ENCODE data around the gene SEMA7A.

Gene SEMA7A

GRCh38 chr15:74430510-74430951 is 3.2 kb downstream of the SEMA7A start:
- no peak for DNase-seq (ENCODE audit: low read depth, low spot score)

GRCh38 chr15:74429781-74430400 is 3.9 kb downstream of the SEMA7A start:
- no peak for DNase-seq (ENCODE audit: low read depth, low spot score)

- DNase-seq (ENCODE audit: low read depth, low spot score), result no peak
Measured at GRCh38 chr15:74428970-74429780, 4.6 kb downstream of the SEMA7A start.

- no peak for DNase-seq (ENCODE audit: low read depth, low spot score)
Measured at GRCh38 chr15:74428442-74428787, 5.3 kb downstream of the SEMA7A start.

DNA sequence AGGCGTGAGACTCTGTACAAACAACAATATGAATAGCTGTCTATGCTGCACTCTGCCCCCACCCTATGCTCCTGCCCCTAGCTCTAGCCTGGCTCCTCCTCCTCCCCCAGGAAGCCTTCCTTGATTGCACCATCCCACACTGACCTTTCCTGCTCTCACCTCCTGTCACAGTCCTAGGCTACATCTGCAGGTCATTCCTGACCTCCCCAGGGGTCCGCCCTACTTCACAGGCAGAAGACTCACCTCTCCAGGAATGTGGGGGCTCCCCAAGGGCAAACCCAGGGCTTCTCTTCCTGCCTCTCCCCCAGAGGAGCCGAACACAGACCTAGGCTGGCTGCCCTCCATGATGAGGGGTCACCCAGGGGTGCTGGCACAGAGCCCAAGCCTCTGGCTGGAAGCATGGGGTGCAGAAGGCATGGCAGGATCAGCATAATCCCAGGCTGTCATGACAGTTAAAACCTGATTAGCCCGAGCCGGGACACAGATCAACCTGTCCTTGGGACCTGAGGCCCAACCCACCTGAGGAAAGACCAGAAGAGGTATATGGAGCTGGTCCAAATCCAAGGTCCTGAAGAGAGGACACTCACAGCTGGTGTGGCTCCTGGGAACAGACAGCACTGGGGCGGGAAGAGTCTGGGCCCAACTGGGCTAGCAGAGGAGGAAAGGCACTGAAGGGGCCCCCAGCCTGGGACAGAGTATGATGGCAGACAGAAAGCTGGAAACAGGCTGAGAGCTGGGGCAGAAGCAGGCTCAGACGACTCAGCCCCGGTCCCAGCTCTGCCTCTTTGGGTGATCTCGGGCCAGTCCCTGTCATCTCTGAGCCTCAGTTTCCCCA is 5.9 kb downstream of the SEMA7A start:
- DNase-seq (ENCODE audit: low read depth, low spot score), result no peak

GRCh38 chr15:74426404-74427281 is 7.1 kb downstream of the SEMA7A start:
- no peak for DNase-seq (ENCODE audit: low read depth, low spot score)

DNA sequence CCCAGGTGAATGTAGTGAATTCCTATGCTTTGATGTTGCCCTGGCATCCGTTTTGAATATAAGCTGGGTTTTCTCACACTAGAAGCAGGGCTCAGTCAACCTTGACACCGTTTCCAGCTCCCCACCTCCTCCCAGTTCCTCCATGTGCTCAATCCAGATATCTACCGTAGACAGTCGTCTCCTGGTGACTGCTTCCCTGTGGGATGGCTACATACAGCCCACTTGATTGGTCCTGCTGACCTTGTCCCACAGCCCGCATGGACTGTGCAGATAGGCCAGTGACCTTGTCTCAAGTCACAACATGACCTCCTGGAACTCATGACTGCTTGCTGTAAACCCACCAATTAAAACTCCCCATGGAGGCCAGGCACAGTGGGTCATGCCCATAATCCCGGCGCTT is 8.1 kb downstream of the SEMA7A start:
- no peak for DNase-seq (ENCODE audit: low read depth, low spot score)

DNA sequence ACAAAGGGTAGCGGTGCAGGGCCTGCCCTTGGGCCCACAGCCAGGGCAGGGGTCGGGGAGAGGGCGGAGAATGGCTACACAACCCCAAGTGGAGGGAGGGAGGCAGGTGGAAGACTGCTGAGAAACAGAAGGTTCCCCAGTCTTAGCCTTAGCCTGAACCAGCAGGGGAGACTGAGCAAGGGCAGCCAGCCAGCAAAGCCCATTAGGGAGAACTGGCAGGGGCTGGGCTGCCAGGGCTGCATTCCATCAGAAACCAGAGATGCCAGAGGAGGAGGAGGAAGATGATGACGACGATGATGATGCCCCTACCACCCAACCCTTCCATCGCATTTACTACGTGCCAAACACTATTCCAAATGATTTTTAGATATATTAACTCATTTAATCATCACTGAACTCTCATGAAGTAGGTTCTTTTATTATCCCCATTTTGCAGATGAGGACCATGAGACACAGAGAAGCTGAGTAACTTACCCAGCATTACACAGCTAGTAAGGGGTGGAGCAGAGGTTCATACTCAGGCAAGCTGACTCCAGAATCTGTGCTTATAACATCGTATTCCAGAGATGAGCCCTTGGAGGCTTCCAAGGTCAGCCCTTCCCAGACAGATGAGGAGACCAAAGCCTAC is 8.7 kb downstream of the SEMA7A start:
- no peak for DNase-seq (ENCODE audit: low read depth, low spot score)

DNA sequence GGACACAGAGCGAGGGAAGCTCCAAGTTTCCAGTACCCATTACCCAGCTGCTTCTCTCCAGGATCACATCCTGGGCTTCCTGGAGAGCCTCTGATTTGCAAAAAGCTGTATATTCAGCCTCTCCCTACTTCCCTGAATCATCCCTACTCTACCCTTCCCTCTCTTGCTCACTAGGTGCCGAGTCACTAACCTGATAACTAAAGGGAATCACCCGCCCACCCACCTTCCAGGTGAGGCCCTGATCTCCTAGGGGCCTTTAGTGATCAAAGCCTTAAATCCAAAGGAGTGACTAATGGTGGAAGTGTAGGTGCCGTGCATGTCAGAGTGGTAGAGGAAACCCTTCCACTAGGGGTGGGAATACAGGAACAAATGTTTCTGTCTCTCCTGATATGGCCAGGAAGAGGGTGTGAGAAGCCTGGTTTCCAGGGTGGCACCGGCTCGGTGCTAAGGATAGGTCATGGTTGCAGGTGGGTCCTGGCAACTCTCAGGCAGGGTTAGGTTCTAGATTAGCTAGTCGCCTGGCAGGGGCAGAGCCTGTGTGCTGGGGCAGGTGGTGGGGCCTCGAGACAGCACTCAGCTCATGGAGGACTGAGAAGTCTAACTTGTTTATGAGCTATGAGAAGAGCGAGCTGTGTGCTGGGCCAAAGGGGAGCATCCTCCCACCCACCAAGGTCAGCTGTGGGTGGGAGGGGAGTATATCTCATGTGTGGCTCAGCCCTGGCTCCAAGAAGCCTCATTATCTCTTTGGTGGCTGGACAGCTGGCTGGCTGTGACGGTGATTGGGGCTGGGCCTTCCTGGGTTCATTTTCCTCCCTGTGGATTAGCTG is 10.1 kb downstream of the SEMA7A start:
- DNase-seq (ENCODE audit: low read depth, low spot score), result no peak

- DNase-seq (ENCODE audit: low read depth, low spot score), result no peak
Measured at GRCh38 chr15:74422652-74423430, 10.9 kb downstream of the SEMA7A start.

DNA sequence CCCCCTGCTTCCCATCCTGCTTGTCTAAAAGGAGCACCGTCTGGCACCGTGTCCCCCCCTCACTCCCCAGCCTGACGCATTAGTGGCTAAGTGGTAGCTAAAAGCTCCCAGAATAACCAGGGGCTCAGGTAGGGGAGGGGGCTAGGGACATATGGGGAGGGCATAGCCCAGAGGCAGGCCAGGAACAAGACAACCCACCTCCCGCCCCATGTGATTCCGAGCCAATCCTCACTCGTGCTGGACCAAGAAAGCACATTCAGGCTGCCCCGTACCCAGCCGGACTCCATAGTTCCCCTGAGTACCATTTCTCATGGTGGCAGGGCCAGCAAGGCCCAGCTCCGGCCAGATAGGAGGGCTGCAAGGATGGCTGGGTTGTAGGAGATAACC is 11.5 kb downstream of the SEMA7A start:
- DNase-seq (ENCODE audit: low read depth, low spot score), result no peak

GRCh38 chr15:74421302-74422245 is 12.2 kb downstream of the SEMA7A start:
- no peak for DNase-seq (ENCODE audit: low read depth, low spot score)

GRCh38 chr15:74420193-74420905 is 13.4 kb downstream of the SEMA7A start:
- no peak for DNase-seq (ENCODE audit: low read depth, low spot score)

DNA sequence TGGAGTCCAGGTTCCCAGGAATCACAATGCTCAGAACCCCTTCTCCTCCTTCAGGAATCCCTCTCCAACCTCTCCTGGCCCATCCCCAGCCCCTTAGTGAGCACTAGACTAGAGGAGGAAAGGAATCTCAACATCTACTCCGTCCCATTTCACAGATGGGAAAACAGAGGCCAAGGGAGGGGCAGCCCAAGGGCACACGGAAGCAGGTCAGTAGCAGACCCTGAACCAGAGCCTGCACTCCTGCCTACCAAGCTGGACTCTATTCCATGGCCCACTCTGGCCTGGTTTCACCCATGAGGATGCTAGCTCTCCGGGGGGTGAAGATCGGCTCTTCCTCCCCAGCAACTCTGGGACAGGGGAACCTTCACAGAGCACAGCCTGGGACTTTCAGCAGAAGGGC is 14.3 kb downstream of the SEMA7A start:
- no peak for DNase-seq (ENCODE audit: low read depth, low spot score)

DNA sequence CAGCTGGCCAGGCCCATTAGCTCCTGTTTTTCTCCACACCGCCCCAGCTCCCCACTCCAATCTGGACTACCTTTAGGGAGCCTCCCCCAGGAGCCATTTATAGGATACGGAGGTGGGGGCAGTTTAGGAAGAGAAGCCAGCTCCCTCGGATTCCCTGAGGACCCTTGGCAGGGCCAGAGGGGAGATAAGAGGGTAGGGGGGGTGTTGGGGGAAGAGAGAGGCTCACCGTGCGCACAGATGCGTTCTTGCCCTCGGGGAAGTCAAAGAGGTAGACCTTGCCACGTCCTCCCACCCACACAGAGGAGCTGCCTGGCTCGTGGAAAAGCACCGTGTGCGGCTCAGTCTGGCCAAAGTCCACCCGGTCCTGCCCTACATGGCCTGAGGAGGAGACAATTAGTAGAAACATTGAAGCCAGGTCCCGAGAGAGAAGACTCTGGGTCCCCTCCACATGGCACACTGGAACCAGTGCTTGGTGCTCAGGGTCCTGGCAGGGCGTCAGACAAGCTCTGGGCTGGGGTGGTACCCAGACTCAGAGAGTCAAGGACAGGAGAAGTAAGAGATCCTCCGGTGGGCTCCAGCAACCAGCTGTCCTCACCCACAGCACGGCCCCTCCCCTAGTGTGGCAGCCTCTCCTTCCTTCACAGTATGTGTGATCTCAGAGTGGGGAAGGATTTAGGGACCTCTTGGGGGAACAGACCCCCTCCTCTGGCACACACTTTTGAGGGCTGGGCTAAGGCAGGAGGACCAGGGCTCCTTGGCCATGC is 15.0 kb downstream of the SEMA7A start:
- DNase-seq (ENCODE audit: low read depth, low spot score), result no peak

GRCh38 chr15:74417670-74418069 is 16.1 kb downstream of the SEMA7A start:
- DNase-seq (ENCODE audit: low read depth, low spot score), result no peak

- DNase-seq (ENCODE audit: low read depth, low spot score), result no peak
Measured at GRCh38 chr15:74417225-74417624, 16.5 kb downstream of the SEMA7A start.
